IPS-18a (cell line): Measurements from ENCODE around the gene DCAF16.
A peak's percentile ranks its signal among the peaks of the same experiment; 100 is the strongest.
"Not testable (repeated sequence)": the region's sequence is repeated elsewhere in the genome, so short reads cannot be mapped to it uniquely, and the experiment has no call there.

Source experiments
- H3K27ac ChIP-seq: one replicate; pipeline ENCODE4 v1.5.1; 2013; ENCODE audit warnings: low read length
- H3K27me3 ChIP-seq: one replicate; pipeline ENCODE4 v1.6.1; 2013; ENCODE audit warnings: mild to moderate bottlenecking, low read length; ENCODE audit not compliant: control insufficient read depth, insufficient read depth
- H3K36me3 ChIP-seq: one replicate; pipeline ENCODE4 v1.6.1; 2013; ENCODE audit warnings: low read depth, low read length; ENCODE audit not compliant: control insufficient read depth
- H3K4me1 ChIP-seq: one replicate; pipeline ENCODE4 v1.6.1; 2013; ENCODE audit warnings: low read depth, low read length; ENCODE audit not compliant: control insufficient read depth
- H3K4me3 ChIP-seq: one replicate; pipeline ENCODE4 v1.5.1; 2013; ENCODE audit warnings: low read length
- H3K9ac ChIP-seq: one replicate; pipeline ENCODE4 v1.6.1; 2013; ENCODE audit warnings: mild to moderate bottlenecking, low read length, moderate library complexity
- H3K9me3 ChIP-seq: one replicate; pipeline ENCODE4 v1.6.1; 2013; ENCODE audit warnings: low read depth, low read length; ENCODE audit not compliant: control insufficient read depth

DCAF16 gene

DNA sequence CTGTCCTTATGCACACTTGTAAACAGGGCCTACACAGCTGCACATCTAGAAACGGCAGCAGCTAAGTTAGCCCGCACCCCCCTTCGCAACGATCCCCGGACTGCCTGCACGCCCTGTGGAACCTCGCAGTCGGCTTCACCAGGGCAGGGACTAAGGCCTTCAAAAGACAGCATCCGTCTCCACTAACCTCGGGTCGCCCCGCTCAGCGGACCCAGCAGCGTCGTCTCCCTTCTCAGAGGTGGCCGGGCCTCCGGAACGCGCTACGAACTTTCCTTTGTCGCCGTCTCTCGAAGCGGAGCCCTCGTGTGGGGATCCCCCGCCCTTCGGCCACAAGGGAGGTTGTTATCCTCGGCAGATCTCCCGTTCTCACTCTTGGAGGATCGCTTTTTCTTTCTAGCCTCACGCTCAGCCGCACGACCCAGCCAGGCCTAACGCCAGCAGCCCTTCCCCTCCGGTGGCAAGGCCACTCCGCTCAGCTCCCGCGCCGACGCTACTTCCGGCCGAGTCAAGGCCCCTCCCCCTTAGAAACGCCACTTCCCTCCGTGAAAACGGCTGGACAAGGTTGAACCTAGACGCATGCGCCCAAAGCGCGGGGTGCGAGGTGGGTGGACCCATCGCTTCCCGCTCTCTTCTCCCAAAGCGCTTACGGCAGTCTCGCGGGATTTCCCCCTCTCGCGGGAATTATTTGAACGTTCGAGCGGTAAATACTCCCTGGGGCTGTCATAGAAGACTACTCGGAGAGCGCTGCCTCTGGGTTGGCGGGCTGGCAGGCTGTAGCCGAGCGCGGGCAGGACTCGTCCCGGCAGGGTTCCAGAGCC is at the start of gene DCAF16, which contains the start of gene NCAPG:
TSS of gene DCAF16 (minus strand) at position 498 of the 818 bp plus-strand sequence. CDS start 6,616 bp downstream, outside the sequence.
TSS of gene NCAPG (plus strand) at position 720 of the 818 bp plus-strand sequence. CDS start 99 bp downstream, outside the sequence.
- H3K9ac ChIP-seq: peak within 1 kb of the TSS; percentile 99
- peaks cover 10% of the 10 kb centered on the region for H3K4me1 ChIP-seq
- H3K36me3 ChIP-seq: peaks cover 22% of the 10 kb centered on the region
- H3K27me3 ChIP-seq: no peaks in the 10 kb centered on the region
- H3K27ac ChIP-seq: peak within 1 kb of the TSS; percentile 76
- H3K9me3 ChIP-seq: no peaks in the 10 kb centered on the region
- peak within 1 kb of the TSS; percentile 73 for H3K4me3 ChIP-seq

DNA sequence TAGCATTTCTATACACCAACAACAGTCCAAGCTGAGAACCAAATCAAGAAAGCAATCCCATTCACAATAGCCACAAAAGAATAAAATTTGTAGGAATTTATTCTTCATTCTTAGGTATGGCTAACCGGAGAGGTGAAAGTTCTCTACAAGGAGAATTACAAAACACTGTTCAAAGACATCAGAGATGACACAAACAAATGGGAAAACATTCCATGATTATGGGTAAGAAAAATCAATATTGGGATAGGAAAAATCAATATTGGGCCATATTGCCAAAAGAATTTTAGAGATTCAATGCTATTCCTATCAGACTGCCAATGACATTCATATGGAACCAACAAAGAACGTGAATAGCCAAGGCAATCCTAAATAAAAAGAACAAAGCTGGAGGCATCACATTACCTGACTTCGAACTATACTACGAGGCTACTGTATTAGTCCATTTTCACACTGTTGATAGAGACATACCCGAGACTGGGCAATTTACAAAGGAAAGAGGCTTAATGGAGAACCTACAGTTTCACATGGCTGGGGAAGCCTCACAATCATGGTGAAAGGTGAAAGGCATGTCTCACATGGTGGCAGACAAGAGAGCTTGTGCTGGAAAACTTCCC is 49.3 kb upstream of the DCAF16 start:
- no peak overlapping the region for H3K9ac ChIP-seq
- no peaks in the 10 kb centered on the region for H3K9me3 ChIP-seq
- H3K4me3 ChIP-seq: no peak overlapping the region
- no peak overlapping the region for H3K27ac ChIP-seq
- no peaks in the 10 kb centered on the region for H3K4me1 ChIP-seq
- no peaks in the 10 kb centered on the region for H3K36me3 ChIP-seq
- no peaks in the 10 kb centered on the region for H3K27me3 ChIP-seq

DNA sequence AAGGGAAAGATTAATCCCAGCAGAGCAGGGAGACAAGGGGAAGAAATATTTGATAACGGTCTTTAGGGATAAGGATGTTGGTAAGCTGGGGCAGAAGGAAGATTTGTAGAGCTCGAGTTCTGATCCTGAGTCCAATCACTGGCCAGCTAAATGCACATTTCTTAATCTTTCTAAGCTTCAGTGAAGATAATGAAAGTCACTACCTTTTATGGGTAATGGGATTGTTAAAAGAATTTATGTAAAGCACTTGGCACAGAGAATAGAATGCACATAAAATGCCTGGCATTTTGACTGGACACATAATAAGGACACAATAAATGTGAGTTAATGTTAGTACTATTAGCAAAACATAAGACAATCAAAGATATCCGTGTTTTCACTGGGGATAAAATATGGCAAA is 43.5 kb upstream of the DCAF16 start:
- H3K27ac ChIP-seq: no peak overlapping the region
- no peaks in the 10 kb centered on the region for H3K27me3 ChIP-seq
- no peak overlapping the region for H3K9ac ChIP-seq
- H3K4me1 ChIP-seq: no peaks in the 10 kb centered on the region
- H3K36me3 ChIP-seq: no peaks in the 10 kb centered on the region
- no peaks in the 10 kb centered on the region for H3K9me3 ChIP-seq
- H3K4me3 ChIP-seq: no peak overlapping the region

DNA sequence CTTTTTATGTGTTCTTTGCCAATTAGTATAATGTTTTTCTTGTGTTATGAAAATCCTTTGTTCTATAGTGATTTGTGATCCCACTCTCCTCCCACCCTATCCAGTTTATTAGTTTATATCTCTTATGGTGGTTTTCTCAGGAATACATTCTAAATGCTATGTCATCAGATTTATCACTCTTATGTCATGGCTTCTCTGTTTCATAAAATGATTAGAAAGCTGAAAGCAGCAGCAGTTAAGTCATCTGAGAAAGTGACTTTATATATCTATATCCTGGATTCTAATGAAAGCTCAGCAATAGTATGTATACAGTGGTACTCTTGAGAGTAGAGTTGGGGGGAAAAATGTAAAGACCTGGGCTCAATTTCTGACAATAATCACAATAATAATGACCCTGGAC is 41.4 kb upstream of the DCAF16 start:
- Histone ChIP-seq H3K27ac (no peak overlapping the region), H3K27me3 (no peaks in the 10 kb centered on the region), H3K4me1 (no peaks in the 10 kb centered on the region), H3K36me3 (no peaks in the 10 kb centered on the region), H3K9me3 (no peaks in the 10 kb centered on the region), H3K9ac (no peak overlapping the region), H3K4me3 (no peak overlapping the region)

DNA sequence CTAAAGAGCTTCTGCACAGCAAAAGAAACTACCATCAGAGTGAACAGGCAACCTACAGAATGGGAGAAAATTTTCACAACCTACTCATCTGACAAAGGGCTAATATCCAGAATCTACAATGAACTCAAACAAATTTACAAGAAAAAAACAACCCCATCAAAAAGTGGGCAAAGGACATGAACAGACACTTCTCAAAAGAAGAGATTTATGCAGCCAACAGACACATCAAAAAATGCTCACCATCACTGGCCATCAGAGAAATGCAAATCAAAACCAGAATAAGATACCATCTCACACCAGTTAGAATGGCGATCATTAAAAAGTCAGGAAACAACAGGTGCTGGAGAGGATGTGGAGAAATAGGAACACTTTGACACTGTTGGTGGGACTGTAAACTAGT is 39.7 kb upstream of the DCAF16 start:
- not testable (repeated sequence) for H3K27ac ChIP-seq, H3K9ac ChIP-seq, H3K9me3 ChIP-seq, H3K27me3 ChIP-seq, H3K4me1 ChIP-seq, H3K36me3 ChIP-seq, H3K4me3 ChIP-seq

DNA sequence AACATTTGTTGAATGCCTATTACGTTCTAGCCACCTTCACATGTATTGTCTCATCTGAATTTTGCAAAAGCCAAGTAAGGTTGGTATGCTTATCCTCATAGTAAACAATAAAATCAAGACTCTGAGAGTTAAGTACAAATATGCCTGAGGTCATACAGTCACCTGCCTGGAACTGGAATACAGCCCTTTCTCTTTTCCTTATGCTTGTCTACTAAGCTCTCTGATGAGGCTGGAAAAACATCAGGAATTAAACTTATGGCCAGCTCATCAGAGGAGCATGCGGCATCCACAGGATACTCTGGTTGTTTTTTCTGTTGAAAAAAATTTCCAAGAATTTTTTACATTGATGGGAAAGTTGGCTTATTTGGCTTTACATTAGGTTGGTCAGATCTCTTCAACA is 35.7 kb upstream of the DCAF16 start:
- Histone ChIP-seq H3K9ac (no peak overlapping the region), H3K27ac (no peak overlapping the region), H3K4me1 (no peaks in the 10 kb centered on the region), H3K9me3 (no peaks in the 10 kb centered on the region), H3K36me3 (peaks cover 50% of the 10 kb centered on the region), H3K4me3 (no peak overlapping the region), H3K27me3 (no peaks in the 10 kb centered on the region)

DNA sequence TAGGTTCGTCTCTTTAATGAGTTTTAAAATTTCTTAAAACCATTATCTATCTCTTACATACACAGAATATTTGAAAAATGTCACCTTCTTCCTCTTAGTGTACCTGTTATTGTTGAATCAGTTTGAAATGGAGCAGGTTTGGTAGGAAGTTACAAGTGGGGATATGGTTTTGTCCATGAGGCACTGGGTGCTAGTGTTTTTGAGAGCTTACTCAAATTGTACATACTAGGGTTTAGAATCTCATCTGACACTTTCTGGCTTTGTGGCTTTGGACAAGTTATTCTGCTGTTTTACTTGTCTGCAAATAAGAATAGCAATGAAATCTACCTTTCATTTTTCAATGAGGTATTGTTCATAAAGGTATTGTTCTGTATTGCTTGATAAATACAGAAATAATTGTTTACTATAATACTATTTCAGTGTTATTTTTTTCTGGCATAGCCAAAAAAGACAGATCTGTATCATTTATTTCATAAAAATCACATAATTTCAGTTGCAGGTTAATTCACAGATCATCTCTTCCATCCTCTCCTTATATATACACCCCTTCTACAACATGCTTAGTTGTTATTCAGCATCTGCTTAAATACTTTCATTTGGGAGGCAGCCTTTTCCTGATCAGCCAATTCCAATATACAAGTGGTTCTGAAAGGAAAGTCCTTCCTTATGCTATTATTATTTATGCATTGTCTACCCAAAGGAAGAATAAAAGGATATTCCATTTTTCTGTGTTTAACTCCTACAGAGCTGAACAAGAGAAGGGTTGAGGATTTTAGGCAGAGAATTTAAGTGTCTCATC is 13.5 kb upstream of the DCAF16 start:
- Histone ChIP-seq H3K4me3 (no peak overlapping the region), H3K9me3 (no peaks in the 10 kb centered on the region), H3K27ac (no peak overlapping the region), H3K4me1 (no peaks in the 10 kb centered on the region), H3K36me3 (peaks cover 66% of the 10 kb centered on the region), H3K9ac (no peak overlapping the region), H3K27me3 (no peaks in the 10 kb centered on the region)

DNA sequence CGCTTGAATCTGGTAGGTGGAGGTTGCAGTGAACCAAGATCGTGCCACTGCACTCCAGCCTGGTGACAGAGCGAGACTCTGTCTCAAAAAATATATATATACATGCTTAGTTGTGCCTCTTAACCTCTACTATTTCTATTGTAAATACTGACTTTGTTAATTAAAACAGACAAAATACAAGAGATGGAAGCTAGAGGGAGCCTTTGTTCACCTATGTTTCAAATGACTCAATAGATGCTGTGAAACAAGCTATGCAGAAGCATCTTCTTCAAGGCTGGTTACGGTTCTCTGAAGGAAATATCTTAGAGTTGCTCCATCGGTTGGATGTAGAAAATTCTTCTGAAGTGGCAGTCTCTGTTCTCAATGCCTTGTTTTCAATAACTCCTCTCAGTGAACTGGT is 6.5 kb upstream of the DCAF16 start:
- Histone ChIP-seq H3K9me3 (no peaks in the 10 kb centered on the region), H3K36me3 (peaks cover 45% of the 10 kb centered on the region), H3K9ac (no peak overlapping the region), H3K4me3 (no peak overlapping the region), H3K27me3 (no peaks in the 10 kb centered on the region), H3K27ac (no peak overlapping the region), H3K4me1 (no peaks in the 10 kb centered on the region)

DNA sequence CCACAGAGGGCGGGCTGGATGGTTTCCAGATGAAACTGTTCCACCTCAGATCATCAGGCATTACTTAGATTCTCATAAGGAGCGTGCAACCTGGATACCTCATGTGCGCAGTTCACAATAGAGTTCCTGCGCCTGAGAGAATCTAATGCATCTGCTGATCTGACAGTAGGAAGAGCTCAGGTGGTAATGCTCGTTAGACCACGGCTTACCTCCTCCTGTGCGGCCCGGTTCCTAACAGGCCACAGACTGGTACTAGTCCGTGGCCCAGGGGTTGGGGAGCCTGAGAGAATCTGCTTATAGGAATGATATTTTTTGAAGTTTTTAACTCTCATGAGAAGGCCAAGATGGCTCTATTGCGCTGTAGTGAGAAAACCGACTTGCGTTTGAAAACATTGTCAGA is 5.6 kb upstream of the DCAF16 start:
- Histone ChIP-seq H3K4me3 (no peak overlapping the region), H3K36me3 (peaks cover 45% of the 10 kb centered on the region), H3K9ac (no peak overlapping the region), H3K9me3 (no peaks in the 10 kb centered on the region), H3K4me1 (no peaks in the 10 kb centered on the region), H3K27ac (no peak overlapping the region), H3K27me3 (no peaks in the 10 kb centered on the region)

DNA sequence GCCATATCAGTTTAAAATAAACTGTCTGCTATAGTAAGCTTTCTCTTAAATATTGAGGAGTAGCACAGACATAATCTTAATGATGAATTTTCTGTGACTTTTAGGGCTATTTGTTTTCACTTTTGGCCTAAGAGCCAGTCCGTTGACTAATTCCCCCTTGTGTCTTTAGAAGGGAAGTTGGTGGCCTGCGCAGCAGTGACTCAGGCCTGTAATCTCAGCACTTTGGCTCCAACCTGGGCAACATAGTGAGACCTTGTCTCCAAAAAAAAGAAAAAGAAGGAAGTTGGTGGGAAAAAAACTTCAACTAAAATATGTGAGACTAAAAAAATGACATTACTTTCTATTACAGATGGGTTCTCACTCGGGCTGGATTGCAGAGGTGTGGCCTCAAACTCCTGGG is 3.6 kb upstream of the DCAF16 start:
- Histone ChIP-seq H3K9ac (no peak overlapping the region), H3K4me1 (no peaks in the 10 kb centered on the region), H3K27me3 (no peaks in the 10 kb centered on the region), H3K36me3 (peaks cover 45% of the 10 kb centered on the region), H3K4me3 (no peak overlapping the region), H3K27ac (no peak overlapping the region), H3K9me3 (no peaks in the 10 kb centered on the region)

DNA sequence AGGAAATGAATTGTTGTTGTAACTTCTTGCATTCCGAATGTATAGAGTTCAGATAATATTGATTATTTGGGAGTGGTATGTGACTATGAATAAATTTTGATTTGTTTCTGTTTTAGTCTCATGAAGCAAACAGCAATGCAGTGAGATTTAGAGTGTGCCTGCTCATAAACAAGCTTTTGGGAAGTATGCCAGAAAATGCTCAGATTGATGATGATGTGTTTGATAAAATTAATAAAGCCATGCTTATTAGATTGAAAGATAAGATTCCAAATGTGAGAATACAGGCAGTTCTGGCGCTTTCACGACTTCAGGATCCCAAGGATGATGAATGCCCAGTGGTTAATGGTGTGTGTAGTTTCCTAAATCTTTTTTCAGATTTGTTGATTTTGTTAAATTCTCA is 2.2 kb upstream of the DCAF16 start:
- Histone ChIP-seq H3K4me3 (peak overlapping the region; percentile 73), H3K27me3 (no peaks in the 10 kb centered on the region), H3K36me3 (peaks cover 34% of the 10 kb centered on the region), H3K4me1 (peaks cover 5% of the 10 kb centered on the region), H3K9me3 (no peaks in the 10 kb centered on the region), H3K9ac (peak overlapping the region; percentile 99), H3K27ac (no peak overlapping the region)
